Stimulated activated CD4-positive, alpha-beta T cell treated with anti-CD3 and anti-CD28 coated beads, Interleukin-12 subunit alpha, Interleukin-12 subunit beta, amount 100 ng/mL, for 24 hours (primary cell): Measurements from ENCODE around the gene KCNAB1.

Experiments
- DNase-seq, 2 experiments: peaks; one replicate each; pipeline ENCODE4 v3.0.0-alpha.2; 2020; ENCODE audit warnings: low read depth in 2 of 2

The KCNAB1 gene

DNA sequence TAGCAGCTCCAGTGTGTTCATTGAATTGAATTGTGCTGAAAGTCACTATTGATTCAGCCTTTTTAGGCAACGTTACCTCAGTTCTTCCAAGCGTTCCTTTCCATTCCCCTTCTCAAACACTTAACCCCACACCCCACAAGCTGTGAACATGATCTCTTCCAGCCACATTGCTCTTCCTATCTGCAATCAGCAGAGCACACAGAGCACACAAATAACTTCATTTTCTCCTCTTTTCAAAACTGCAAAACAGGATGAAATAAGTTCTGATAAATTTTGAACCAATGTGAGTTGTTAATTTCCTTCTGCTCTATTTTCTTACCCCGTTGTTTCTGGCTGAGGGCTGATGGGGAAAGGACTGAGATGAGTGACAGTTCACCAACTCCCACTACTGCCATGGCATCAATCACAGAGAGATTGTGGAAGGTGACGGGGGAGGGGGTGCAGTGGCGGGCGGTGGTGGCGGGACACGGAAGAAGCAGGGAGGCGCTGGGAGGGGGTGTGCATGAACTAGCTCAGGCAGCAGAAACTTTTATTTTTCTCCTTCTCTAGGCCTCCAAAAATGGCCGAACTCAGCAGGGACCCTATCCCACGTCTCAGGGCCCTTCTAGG lies 287.3 kb downstream of the KCNAB1 start:
- DNase-seq = no peak

- no peak for DNase-seq
These were observed 289.3 kb downstream of the KCNAB1 start for GRCh38 chr3:156409694-156410093.

GRCh38 chr3:156412600-156412999 lies 292.2 kb downstream of the KCNAB1 start:
- no peak for DNase-seq

- DNase-seq = no peak
These were observed 293.0 kb downstream of the KCNAB1 start for GRCh38 chr3:156413293-156413892.

DNA sequence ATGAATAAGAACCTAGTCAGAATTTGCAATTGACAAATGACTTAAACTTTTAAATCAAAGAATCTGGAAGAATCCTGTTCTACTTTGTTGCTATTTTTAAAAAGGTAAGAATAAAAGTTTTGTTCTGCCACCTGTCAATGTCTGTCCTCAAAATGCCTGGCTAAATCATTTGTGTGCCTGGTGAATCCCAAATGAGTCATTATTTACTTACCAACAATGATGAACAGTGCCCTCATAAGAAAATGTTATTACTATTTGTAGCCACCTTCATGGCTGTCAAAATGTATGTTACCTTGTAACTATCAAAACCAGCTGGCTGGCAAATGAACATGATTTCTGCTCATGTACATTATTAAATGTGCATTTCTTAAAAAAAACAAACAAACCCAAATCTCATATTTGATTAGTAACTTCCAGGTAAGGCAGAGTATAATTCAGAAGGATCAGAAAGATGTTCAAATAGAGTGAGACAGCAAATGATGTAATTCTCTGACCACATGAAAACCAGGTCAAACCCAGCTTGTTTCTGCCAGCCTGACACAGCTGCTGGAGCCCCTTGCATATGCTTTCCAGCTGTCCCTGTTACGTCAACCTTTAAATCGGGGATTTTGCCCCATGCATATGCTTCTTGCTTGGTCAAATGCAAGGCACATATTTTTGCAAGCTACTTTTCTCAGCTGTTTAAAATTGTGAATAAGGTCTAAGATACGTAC lies 296.6 kb downstream of the KCNAB1 start:
- DNase-seq = no peak

- DNase-seq = no peak
These were observed 297.3 kb downstream of the KCNAB1 start for GRCh38 chr3:156417559-156418132.

GRCh38 chr3:156418428-156418827 lies 298.1 kb downstream of the KCNAB1 start:
- DNase-seq = no peak

GRCh38 chr3:156421534-156421933 lies 301.2 kb downstream of the KCNAB1 start:
- DNase-seq = no peak

GRCh38 chr3:156424758-156425157 lies 304.4 kb downstream of the KCNAB1 start:
- no peak for DNase-seq

DNA sequence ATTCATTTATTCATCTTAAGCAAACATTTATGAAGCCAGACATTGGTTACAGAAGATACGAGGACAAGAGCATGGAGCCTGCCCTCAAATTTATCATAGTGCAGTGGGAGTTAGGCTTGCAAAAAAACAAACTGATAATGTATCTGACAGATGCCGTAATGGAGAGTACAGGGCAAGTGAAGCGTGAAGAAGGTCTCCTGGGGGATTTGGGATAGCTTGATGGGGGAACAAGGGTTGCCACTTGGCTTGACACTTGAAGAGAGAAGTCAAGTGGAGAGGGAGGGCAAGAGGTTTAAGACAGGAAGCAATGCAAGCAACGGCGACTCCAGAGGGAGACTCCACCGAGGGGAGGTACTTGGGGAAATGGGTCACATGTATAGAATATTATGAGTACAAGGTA lies 305.3 kb downstream of the KCNAB1 start:
- DNase-seq = no peak

DNA sequence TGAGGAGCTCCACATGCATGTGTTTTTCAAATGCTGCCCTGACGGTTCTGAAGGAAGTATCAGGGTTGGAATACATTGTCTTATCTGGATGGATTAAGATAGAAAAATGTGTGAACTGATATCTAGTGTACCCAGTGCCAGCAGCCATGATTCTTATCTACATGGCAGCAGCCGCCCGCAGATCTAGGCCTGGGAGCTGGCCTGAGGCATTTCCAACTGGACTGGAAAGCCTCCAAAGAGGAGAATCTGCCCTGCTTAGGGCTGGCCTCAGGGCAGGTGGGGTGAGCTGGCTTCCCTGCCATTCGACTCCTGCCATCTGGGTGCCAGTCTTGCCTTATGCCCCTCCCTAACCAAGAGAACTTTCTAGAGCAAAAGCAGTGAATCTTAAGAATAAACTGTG lies 308.7 kb downstream of the KCNAB1 start:
- no peak for DNase-seq

GRCh38 chr3:156431334-156432124 lies 311.2 kb downstream of the KCNAB1 start:
- no peak for DNase-seq

GRCh38 chr3:156432563-156432962 lies 312.2 kb downstream of the KCNAB1 start:
- no peak for DNase-seq

DNA sequence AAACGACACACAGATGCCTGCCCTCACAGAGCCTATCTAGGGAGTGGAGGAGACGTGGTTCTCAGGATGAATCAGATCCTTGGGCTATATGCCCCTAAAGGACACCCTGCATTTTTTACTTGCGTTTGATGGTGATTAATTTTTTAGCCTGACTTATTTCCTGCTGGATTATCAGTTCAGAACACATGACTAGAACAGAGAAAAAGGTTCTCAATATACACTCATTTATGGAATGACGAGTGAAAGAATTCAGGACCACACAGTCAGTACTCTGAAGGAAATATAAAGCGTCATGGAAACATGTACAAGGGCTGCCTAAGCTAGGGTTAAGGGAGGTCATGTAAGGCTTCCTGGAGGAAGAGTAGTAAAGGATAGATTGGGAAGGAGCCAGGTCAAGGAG lies 312.8 kb downstream of the KCNAB1 start:
- no peak for DNase-seq

- no peak for DNase-seq
These were observed 313.5 kb downstream of the KCNAB1 start for GRCh38 chr3:156433910-156434309.

DNA sequence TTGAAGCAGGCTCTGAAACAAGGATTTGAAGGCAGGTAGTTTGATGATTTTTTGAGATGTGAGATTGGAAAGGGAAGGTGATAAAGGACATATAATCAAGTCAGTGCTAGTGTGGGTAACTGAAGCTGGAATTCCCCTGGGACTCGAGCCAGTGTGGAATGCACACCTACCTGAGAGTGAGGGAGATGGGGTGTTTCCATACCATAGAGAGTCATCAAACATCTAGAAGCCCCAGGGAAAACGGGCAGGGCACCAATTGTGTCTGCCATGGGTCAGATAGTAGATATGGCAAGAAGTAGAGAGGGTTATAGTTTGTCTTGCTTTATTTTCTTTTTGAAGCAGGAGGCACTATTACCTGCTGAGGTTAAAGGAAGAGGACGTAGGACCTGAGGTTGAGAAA lies 314.5 kb downstream of the KCNAB1 start:
- no peak for DNase-seq

DNA sequence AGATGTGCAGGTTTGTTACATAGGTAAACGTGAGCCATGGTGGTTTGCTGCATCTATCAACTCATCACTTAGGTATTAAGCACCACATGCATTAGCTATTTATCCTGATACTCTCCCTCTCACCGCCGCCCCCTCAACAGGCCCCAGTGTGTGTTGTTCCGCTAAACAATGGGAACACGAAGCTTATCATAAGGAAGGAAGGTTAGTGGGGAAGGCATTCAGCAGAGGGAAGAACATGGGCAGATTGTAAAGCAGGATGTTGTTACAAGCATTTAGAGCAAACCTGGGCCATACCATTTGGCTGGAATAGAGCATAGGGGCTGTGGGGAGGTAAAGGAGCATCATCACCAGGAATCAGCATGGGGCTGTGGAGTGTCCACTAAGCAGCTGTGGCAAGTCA lies 322.7 kb downstream of the KCNAB1 start:
- no peak for DNase-seq

DNA sequence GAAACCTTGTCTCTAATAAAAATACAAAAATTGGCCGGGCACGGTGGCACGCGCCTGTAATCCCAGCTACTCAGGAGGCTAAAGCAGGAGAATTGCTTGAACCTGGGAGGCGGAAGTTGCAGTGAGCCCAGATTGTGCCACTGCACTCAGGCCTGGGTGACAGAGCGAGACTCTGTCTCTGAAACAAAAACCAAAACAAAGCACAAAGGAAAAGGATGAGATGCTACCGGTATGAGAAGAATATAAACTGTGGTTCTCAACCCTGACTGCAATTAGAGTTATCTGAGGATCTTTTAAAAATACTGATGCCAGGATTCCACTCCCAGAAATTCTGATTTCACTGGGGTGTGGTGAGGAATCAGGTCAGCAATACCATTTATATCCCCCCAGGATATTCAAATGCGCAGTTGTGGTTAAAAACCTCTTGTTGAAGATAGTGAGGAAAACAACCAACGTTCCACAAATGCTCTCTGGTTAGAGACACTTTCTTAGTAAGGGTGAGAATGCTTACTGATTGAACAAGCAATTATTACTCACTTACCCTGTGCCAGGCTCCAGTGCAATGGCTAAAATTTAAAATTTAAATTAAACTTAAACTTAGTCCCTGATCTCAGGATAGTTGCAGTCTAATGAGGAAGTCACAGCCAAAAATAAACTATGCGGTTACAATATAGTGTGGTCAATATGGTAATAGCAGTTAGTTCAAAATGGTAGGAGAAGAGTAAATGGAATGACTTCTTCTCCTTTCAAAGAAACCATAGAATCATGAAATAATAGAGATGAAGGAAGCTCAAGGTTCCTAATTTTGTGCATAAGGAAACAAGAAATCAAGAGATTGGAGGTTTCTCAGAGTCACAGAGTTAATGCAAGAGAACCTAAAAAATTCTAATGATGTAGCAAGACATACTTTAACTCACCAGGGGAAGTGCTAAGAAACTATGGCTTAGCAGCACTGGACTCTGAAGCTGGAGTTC lies 325.0 kb downstream of the KCNAB1 start:
- no peak for DNase-seq

GRCh38 chr3:156448300-156448699 lies 327.9 kb downstream of the KCNAB1 start:
- no peak for DNase-seq

DNA sequence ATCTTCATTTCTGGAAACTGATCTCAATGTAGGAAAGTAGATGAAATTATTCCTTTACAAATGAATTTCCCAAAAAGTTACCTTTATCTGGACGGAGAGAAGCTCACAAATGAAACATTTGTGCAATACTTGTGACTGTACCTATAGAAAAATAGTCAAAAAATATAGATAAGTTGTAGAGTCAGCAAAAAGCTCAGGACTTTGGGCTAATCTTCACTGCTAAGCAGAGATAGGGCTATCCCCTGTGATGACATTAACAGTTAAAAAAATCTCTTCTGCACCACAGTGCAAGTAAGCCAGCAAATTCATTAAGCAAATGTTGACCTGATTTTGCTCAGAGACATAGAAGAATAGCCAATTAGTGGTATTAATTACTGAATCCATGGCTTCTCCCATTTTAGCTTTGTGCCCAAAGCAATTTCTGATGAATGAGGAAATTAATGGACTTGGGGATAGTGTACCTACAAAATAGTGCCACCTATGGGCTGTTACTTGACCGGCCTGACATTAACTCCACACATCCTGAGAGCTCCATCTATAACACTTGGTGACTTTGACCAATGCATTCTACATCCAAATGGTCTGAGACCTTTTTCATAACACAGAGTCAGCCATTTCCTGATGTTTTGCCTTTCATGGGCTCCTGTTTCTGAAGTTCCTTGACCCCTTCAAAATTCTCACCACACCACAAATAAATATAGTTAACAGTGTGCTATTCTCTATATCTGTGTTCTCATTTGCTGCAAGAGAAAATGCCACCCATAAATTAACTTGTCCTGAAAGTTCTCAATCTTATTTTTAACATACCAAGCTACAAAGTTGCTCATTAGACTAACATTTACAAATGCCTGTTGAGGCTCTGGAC lies 329.6 kb downstream of the KCNAB1 start:
- DNase-seq = no peak
